ENCODE results near the gene IKBIP.

Gene IKBIP

GRCh38 chr12:98638009-98638408 lies 6.6 kb downstream of the IKBIP start:
- Histone ChIP-seq H3K36me3 (ENCODE audit: low read length) (0 out of 2 replicates have a peak, but pooled peaks cover 2% of the 10 kb centered on the region), H3K4me3 (ENCODE audit: insufficient read depth, low read length, poor library complexity, severe bottlenecking) (no peak overlapping the region), H3K9me3 (ENCODE audit: insufficient read depth, low read length) (no peaks in the 10 kb centered on the region), H3K9ac (ENCODE audit: low read length) (no peak overlapping the region), H3K9me2 (replicated peaks; ENCODE audit: insufficient read depth, low read length) (no peaks in the 10 kb centered on the region), H3K4me2 (ENCODE audit: low read depth, low read length, poor library complexity, severe bottlenecking) (no peak overlapping the region), H3F3A (ENCODE audit: insufficient read depth) (no peaks in the 10 kb centered on the region), H3K27ac (ENCODE audit: low read depth, low read length) (no peak overlapping the region), H3K27me3 (ENCODE audit: low read length) (no peaks in the 10 kb centered on the region), H4K20me1 (ENCODE audit: low read depth, low read length) (no peaks in the 10 kb centered on the region), H3K79me2 (ENCODE audit: insufficient read depth, low read length) (peaks cover 74% of the 10 kb centered on the region), H2AFZ (ENCODE audit: low read depth, low read length, severe bottlenecking) (no peak overlapping the region)
- TF ChIP-seq, protein P1, sequence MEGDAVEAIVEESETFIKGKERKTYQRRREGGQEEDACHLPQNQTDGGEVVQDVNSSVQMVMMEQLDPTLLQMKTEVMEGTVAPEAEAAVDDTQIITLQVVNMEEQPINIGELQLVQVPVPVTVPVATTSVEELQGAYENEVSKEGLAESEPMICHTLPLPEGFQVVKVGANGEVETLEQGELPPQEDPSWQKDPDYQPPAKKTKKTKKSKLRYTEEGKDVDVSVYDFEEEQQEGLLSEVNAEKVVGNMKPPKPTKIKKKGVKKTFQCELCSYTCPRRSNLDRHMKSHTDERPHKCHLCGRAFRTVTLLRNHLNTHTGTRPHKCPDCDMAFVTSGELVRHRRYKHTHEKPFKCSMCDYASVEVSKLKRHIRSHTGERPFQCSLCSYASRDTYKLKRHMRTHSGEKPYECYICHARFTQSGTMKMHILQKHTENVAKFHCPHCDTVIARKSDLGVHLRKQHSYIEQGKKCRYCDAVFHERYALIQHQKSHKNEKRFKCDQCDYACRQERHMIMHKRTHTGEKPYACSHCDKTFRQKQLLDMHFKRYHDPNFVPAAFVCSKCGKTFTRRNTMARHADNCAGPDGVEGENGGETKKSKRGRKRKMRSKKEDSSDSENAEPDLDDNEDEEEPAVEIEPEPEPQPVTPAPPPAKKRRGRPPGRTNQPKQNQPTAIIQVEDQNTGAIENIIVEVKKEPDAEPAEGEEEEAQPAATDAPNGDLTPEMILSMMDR (IDR thresholded peaks at IDR 0.05; ENCODE audit: insufficient read depth, low read length, poor library complexity, severe bottlenecking), result no peak
- no peak for TF ChIP-seq EZH2phosphoT487 (conservative IDR thresholded peaks at IDR 0.05; ENCODE audit: low read length)

- Histone ChIP-seq H3K9me3 (ENCODE audit: insufficient read depth, low read length) (no peaks in the 10 kb centered on the region), H3K36me3 (ENCODE audit: low read length) (0 out of 2 replicates have a peak, but pooled peaks cover 4% of the 10 kb centered on the region), H2AFZ (ENCODE audit: low read depth, low read length, severe bottlenecking) (no peak overlapping the region), H3K79me2 (ENCODE audit: insufficient read depth, low read length) (peaks cover 65% of the 10 kb centered on the region), H3K4me3 (ENCODE audit: insufficient read depth, low read length, poor library complexity, severe bottlenecking) (no peak overlapping the region), H3K9me2 (replicated peaks; ENCODE audit: insufficient read depth, low read length) (no peaks in the 10 kb centered on the region), H4K20me1 (ENCODE audit: low read depth, low read length) (no peaks in the 10 kb centered on the region), H3K27me3 (ENCODE audit: low read length) (no peaks in the 10 kb centered on the region), H3K27ac (ENCODE audit: low read depth, low read length) (no peak overlapping the region), H3F3A (ENCODE audit: insufficient read depth) (no peaks in the 10 kb centered on the region), H3K4me2 (ENCODE audit: low read depth, low read length, poor library complexity, severe bottlenecking) (no peak overlapping the region), H3K9ac (ENCODE audit: low read length) (no peak overlapping the region)
- TF ChIP-seq, protein P1 (IDR thresholded peaks at IDR 0.05; ENCODE audit: insufficient read depth, low read length, poor library complexity, severe bottlenecking), result no peak
- TF ChIP-seq EZH2phosphoT487 (conservative IDR thresholded peaks at IDR 0.05; ENCODE audit: low read length), result no peak
Measured at GRCh38 chr12:98637068-98637467, 7.5 kb downstream of the IKBIP start.

GRCh38 chr12:98635657-98636323 lies 8.8 kb downstream of the IKBIP start:
- TF ChIP-seq EZH2phosphoT487 (conservative IDR thresholded peaks at IDR 0.05; ENCODE audit: low read length), result no peak
- TF ChIP-seq, protein P1 (IDR thresholded peaks at IDR 0.05; ENCODE audit: insufficient read depth, low read length, poor library complexity, severe bottlenecking), result no peak
- Histone ChIP-seq H4K20me1 (ENCODE audit: low read depth, low read length) (no peaks in the 10 kb centered on the region), H3K9me2 (replicated peaks; ENCODE audit: insufficient read depth, low read length) (no peaks in the 10 kb centered on the region), H3K4me3 (ENCODE audit: insufficient read depth, low read length, poor library complexity, severe bottlenecking) (no peak overlapping the region), H3K9me3 (ENCODE audit: insufficient read depth, low read length) (no peaks in the 10 kb centered on the region), H3K36me3 (ENCODE audit: low read length) (0 out of 2 replicates have a peak, but pooled peaks cover 4% of the 10 kb centered on the region), H3K27me3 (ENCODE audit: low read length) (no peaks in the 10 kb centered on the region), H3K9ac (ENCODE audit: low read length) (no peak overlapping the region), H3K27ac (ENCODE audit: low read depth, low read length) (no peak overlapping the region), H3K4me2 (ENCODE audit: low read depth, low read length, poor library complexity, severe bottlenecking) (peak overlapping the region; percentile 16), H3F3A (ENCODE audit: insufficient read depth) (no peaks in the 10 kb centered on the region), H3K79me2 (ENCODE audit: insufficient read depth, low read length) (peaks cover 52% of the 10 kb centered on the region), H2AFZ (ENCODE audit: low read depth, low read length, severe bottlenecking) (no peak overlapping the region)
